KOPT-K1 (cell line): ENCODE measurements around the gene GATAD2A.

Source experiments
- H3K27ac ChIP-seq: fragments of 200-600 bp; sonication (generic); 2 replicates; pipeline ENCODE4 v1.5.1; 2016; ENCODE audit warnings: antibody characterized with exemption, mild to moderate bottlenecking, low read depth, low read length; ENCODE audit not compliant: poor library complexity, severe bottlenecking
- H3K36me3 ChIP-seq: fragments of 200-600 bp; sonication (generic); 2 replicates; pipeline ENCODE4 v1.5.1; 2017; ENCODE audit warnings: antibody characterized with exemption, mild to moderate bottlenecking, low read length, moderate library complexity; ENCODE audit not compliant: insufficient read depth
- H3K9me3 ChIP-seq: fragments of 200-600 bp; sonication (generic); 2 replicates; pipeline ENCODE4 v1.5.1; 2017; ENCODE audit warnings: antibody characterized with exemption, low read length, mild to moderate bottlenecking; ENCODE audit not compliant: insufficient read depth, poor library complexity, severe bottlenecking

The GATAD2A gene

GRCh38 chr19:19525611-19526380 lies 120.3 kb downstream of the GATAD2A start:
- Histone ChIP-seq H3K36me3 (peaks cover 77% of the 10 kb centered on the region), H3K9me3 (no peaks in the 10 kb centered on the region), H3K27ac (peak overlapping the region; percentile 45)

- peaks cover 86% of the 10 kb centered on the region for H3K36me3 ChIP-seq
- peak overlapping the region; percentile 45 for H3K27ac ChIP-seq
- H3K9me3 ChIP-seq, result no peaks in the 10 kb centered on the region
Measured at GRCh38 chr19:19526581-19527370, 121.3 kb downstream of the GATAD2A start.

- Histone ChIP-seq H3K36me3 (peaks cover 89% of the 10 kb centered on the region), H3K9me3 (no peaks in the 10 kb centered on the region), H3K27ac (no peak overlapping the region)
Measured at GRCh38 chr19:19527371-19527656, 121.8 kb downstream of the GATAD2A start.

GRCh38 chr19:19527674-19528625 lies 122.5 kb downstream of the GATAD2A start:
- Histone ChIP-seq H3K27ac (no peak overlapping the region), H3K9me3 (no peaks in the 10 kb centered on the region), H3K36me3 (peaks cover 84% of the 10 kb centered on the region)

GRCh38 chr19:19528721-19529490 lies 123.4 kb downstream of the GATAD2A start, which contains the start of gene YJEFN3:
YJEFN3 (plus strand) TSS chr19:19528911; CDS start chr19:19528933, 22 bp downstream.
- H3K36me3 ChIP-seq, result peaks cover 78% of the 10 kb centered on the region
- H3K27ac ChIP-seq, result no peak within 1 kb of the TSS
- H3K9me3 ChIP-seq, result no peaks in the 10 kb centered on the region

GRCh38 chr19:19529783-19530422 lies 124.4 kb downstream of the GATAD2A start:
- Histone ChIP-seq H3K9me3 (no peaks in the 10 kb centered on the region), H3K36me3 (peaks cover 68% of the 10 kb centered on the region), H3K27ac (no peak overlapping the region)

GRCh38 chr19:19530423-19530804 lies 124.9 kb downstream of the GATAD2A start:
- no peaks in the 10 kb centered on the region for H3K9me3 ChIP-seq
- H3K27ac ChIP-seq, result no peak overlapping the region
- peaks cover 63% of the 10 kb centered on the region for H3K36me3 ChIP-seq

- H3K27ac ChIP-seq, result no peak overlapping the region
Measured at GRCh38 chr19:19530889-19531288, 125.4 kb downstream of the GATAD2A start.

GRCh38 chr19:19531951-19532805 lies 126.7 kb downstream of the GATAD2A start:
- H3K36me3 ChIP-seq, result peaks cover 47% of the 10 kb centered on the region
- no peak overlapping the region for H3K27ac ChIP-seq
- H3K9me3 ChIP-seq, result no peaks in the 10 kb centered on the region

More at GRCh38 chr19:19530889-19531288, 125.4 kb downstream of the GATAD2A start:
- Histone ChIP-seq H3K36me3 (peaks cover 58% of the 10 kb centered on the region), H3K9me3 (no peaks in the 10 kb centered on the region)

- no peaks in the 10 kb centered on the region for H3K9me3 ChIP-seq
- H3K27ac ChIP-seq, result no peak overlapping the region
- H3K36me3 ChIP-seq, result peaks cover 39% of the 10 kb centered on the region
Measured at GRCh38 chr19:19532806-19533701, 127.6 kb downstream of the GATAD2A start.

- H3K27ac ChIP-seq, result no peak overlapping the region
- peaks cover 31% of the 10 kb centered on the region; the same call in 1 of the 2 replicates for H3K36me3 ChIP-seq
- H3K9me3 ChIP-seq, result no peaks in the 10 kb centered on the region
Measured at GRCh38 chr19:19533841-19534240, 128.4 kb downstream of the GATAD2A start.

GRCh38 chr19:19534556-19535265 lies 129.2 kb downstream of the GATAD2A start:
- Histone ChIP-seq H3K27ac (no peak overlapping the region), H3K36me3 (peaks cover 22% of the 10 kb centered on the region; the same call in 1 of the 2 replicates), H3K9me3 (no peaks in the 10 kb centered on the region)
